K562 (cell line): ENCODE results near the gene RBM46. TPM values are rescaled to one million over a fixed set of nuclear protein-coding genes. Genes with fewer than 3 reads are reported as not detected.

Source experiments
- ATAC-seq: fragments of 200-7000 bp; cut with Tn5 transposase; 3 replicates; pipeline ENCODE4 v1.9.1; 2020; ENCODE audit warnings: moderate library complexity
- BruUV-seq: library from RNA; stranded (reverse); fragments of 400-500 nt; replicated peaks from 2 replicates; lab custom pipeline; 2021; lab: Mats Ljungman, UMichigan
- CTCF ChIA-PET: fragments of 300-600 bp; formaldehyde crosslinking; extraction: SDS; loops from one replicate; lab custom pipeline; 2021; ENCODE audit warnings: low intra/inter-chr PET ratio; lab: Yijun Ruan, JAX
- POLR2A ChIA-PET: fragments of 300-600, 350-650 bp; sonication (Branson Sonifier 250); formaldehyde crosslinking; extraction: SDS; loops from one replicate; lab custom pipeline; 2021; ENCODE audit warnings: antibody characterized with exemption, inconsistent platforms; lab: Yijun Ruan, JAX
- DNase-seq, 4 experiments: peaks; one replicate each; pipeline versions ENCODE4 v3.0.0 to v3.0.0-alpha.2; 2011 to 2018; ENCODE audit warnings: low spot score in 3 of 4, mixed read lengths in 3 of 4; ENCODE audit errors: extremely low read depth in 1 of 4
- FAIRE-seq: peaks from 2 replicates; lab custom pipeline; 2011; peaks lifted over from hg19 to GRCh38; lab: Jason Lieb, UNC
- H2AFZ ChIP-seq: 2 replicates; pipeline ENCODE4 v1.6.0; 2011; ENCODE audit warnings: low read depth, low read length, control low read depth, inconsistent platforms
- H3K27ac ChIP-seq: fragments of 200-600 bp; 3 replicates; pipeline ENCODE4 v1.8.0; 2011; ENCODE audit warnings: low read depth, mild to moderate bottlenecking, control low read depth, inconsistent platforms, low read length, moderate library complexity, mixed read lengths; ENCODE audit errors: extremely low read depth
- H3K27me3 ChIP-seq, 2 experiments: fragments of 300-600 bp in 1 of 2; 2 replicates in 1 of 2; 3 replicates in 1 of 2; pipeline versions ENCODE4 v1.6.0 to v1.8.0; 2011; ENCODE audit warnings: inconsistent platforms in 2 of 2, low read length in 2 of 2, mild to moderate bottlenecking in 1 of 2, mixed read lengths in 1 of 2, moderate library complexity in 1 of 2; ENCODE audit not compliant: control insufficient read depth in 2 of 2, insufficient read depth in 2 of 2
- H3K36me3 ChIP-seq: fragments of 300-600 bp; 3 replicates; pipeline ENCODE4 v1.8.0; 2011; ENCODE audit warnings: mild to moderate bottlenecking, low read length, inconsistent platforms; ENCODE audit not compliant: control insufficient read depth, insufficient read depth
- H3K4me1 ChIP-seq, 2 experiments: fragments of 200-600 bp in 1 of 2; replicated peaks in 1 of 2; 2 replicates in 1 of 2; 3 replicates in 1 of 2; pipeline versions ENCODE4 v1.5.1 to v1.8.0; 2011; ENCODE audit warnings: inconsistent platforms in 2 of 2, low read length in 2 of 2, mild to moderate bottlenecking in 1 of 2, mixed read lengths in 1 of 2, moderate library complexity in 1 of 2; ENCODE audit not compliant: control insufficient read depth in 2 of 2, insufficient read depth in 2 of 2
- H3K4me2 ChIP-seq: 2 replicates; pipeline ENCODE4 v1.6.1; 2011; ENCODE audit warnings: low read length, control low read depth, inconsistent platforms, mixed read lengths; ENCODE audit not compliant: insufficient read depth
- H3K4me3 ChIP-seq: fragments of 200-600 bp; sonication (generic), shearing (Covaris generic); 2 replicates; pipeline ENCODE4 v1.5.1; 2016; ENCODE audit warnings: control low read depth, inconsistent platforms
- H3K79me2 ChIP-seq: fragments of 200-600 bp; 3 replicates; pipeline ENCODE4 v1.8.0; 2011; ENCODE audit warnings: low read length, inconsistent platforms; ENCODE audit not compliant: control insufficient read depth, insufficient read depth
- H3K9ac ChIP-seq, 2 experiments: 2 replicates each; pipeline versions ENCODE4 v1.6.0 to v1.6.1; 2011; ENCODE audit warnings: low read depth in 2 of 2, low read length in 2 of 2, control low read depth in 1 of 2, inconsistent platforms in 1 of 2, mild to moderate bottlenecking in 1 of 2, mixed read lengths in 1 of 2; ENCODE audit not compliant: insufficient read depth in 1 of 2
- H3K9me1 ChIP-seq: one replicate; pipeline ENCODE4 v1.6.0; 2011; ENCODE audit warnings: inconsistent platforms, mild to moderate bottlenecking, low read length, moderate library complexity; ENCODE audit not compliant: control insufficient read depth, insufficient read depth
- H3K9me3 ChIP-seq: replicated peaks from 2 replicates; pipeline ENCODE4 v1.5.1; 2011; ENCODE audit warnings: low read depth, low read length, inconsistent platforms; ENCODE audit not compliant: control insufficient read depth, insufficient read depth
- H4K20me1 ChIP-seq: replicated peaks from 2 replicates; pipeline ENCODE4 v1.6.1; 2011; ENCODE audit warnings: low read length, inconsistent platforms, mixed read lengths; ENCODE audit not compliant: control insufficient read depth, insufficient read depth
- COPS2 ChIP-seq: fragments of 450-650 bp; conservative IDR thresholded peaks from 2 replicates; pipeline ENCODE4 v1.6.1; 2016; ENCODE audit warnings: mild to moderate bottlenecking, moderate library complexity
- CSDE1 ChIP-seq, 2 experiments: fragments of 450-650 bp; IDR thresholded peaks; 2 replicates each; pipeline ENCODE4 v1.6.1; 2016; ENCODE audit warnings: mild to moderate bottlenecking in 1 of 2
- HDAC8 ChIP-seq: fragments of 450-650 bp; IDR thresholded peaks from 2 replicates; pipeline ENCODE4 v1.6.1; 2016; ENCODE audit warnings: mild to moderate bottlenecking, missing genetic modification characterization, moderate library complexity, missing compliant biosample characterization
- PBX2 ChIP-seq, 2 experiments: IDR thresholded peaks in 1 of 2; conservative IDR thresholded peaks in 1 of 2; 2 replicates each; pipeline ENCODE4 v1.6.1; 2016; ENCODE audit warnings: low read depth in 2 of 2, mild to moderate bottlenecking in 1 of 2, missing compliant biosample characterization in 1 of 2, missing genetic modification characterization in 1 of 2, moderate library complexity in 1 of 2
- PRDM10 ChIP-seq: fragments of 450-650 bp; IDR thresholded peaks from 2 replicates; pipeline ENCODE4 v1.6.1; 2018; ENCODE audit not compliant: partially characterized antibody
- RFX7 ChIP-seq: fragments of 250-450 bp; sonication (Bioruptor Pico); IDR thresholded peaks from 2 replicates; pipeline ENCODE4 v1.5.1; 2021; ENCODE audit warnings: mild to moderate bottlenecking
- SIX5 ChIP-seq, 2 experiments: IDR thresholded peaks; 2 replicates each; pipeline ENCODE4 v1.6.1; 2011; ENCODE audit warnings: low read length in 2 of 2, borderline replicate concordance in 1 of 2, low read depth in 1 of 2, mild to moderate bottlenecking in 1 of 2, moderate library complexity in 1 of 2; ENCODE audit not compliant: insufficient read depth in 1 of 2
- TCF15 ChIP-seq: fragments of 250-450 bp; sonication (Bioruptor Pico); IDR thresholded peaks from 2 replicates; pipeline ENCODE4 v1.8.0; 2022; ENCODE audit warnings: moderate library complexity, mild to moderate bottlenecking, inconsistent platforms
- ZKSCAN3 ChIP-seq: fragments of 250-450 bp; sonication (Bioruptor Pico); IDR thresholded peaks from 2 replicates; pipeline ENCODE4 v1.4.0; 2020
- ZNF134 ChIP-seq: fragments of 250-450 bp; sonication (Bioruptor Pico); conservative IDR thresholded peaks from 2 replicates; pipeline ENCODE4 v1.4.0; 2020
- ZNF140 ChIP-seq: fragments of 250-450 bp; sonication (Bioruptor Pico); IDR thresholded peaks from 2 replicates; pipeline ENCODE4 v1.8.0; 2021; ENCODE audit warnings: moderate library complexity, mild to moderate bottlenecking, inconsistent platforms
- ZNF197 ChIP-seq: fragments of 200-800 bp; sonication (Bioruptor generic); IDR thresholded peaks from 2 replicates; pipeline ENCODE4 v1.6.1; 2016; ENCODE audit warnings: low read depth, missing genetic modification characterization, missing compliant biosample characterization
- WGBS: fragments of 100-300 bp; shearing (Covaris generic); methylation state at CpG from one replicate; pipeline ENCODE4 v1.1.6; 2016; ENCODE audit warnings: low coverage, mixed read lengths; ENCODE audit not compliant: insufficient coverage; ENCODE audit errors: missing lambda C conversion rate; 5-methylcytosine and 5-hydroxymethylcytosine counted together
- in situ Hi-C: fragments of 300-500 bp; cut with MboI; formaldehyde crosslinking; loops from 4 replicates; pipeline ENCODE4 v1.15.0; 2018; ENCODE audit warnings: inconsistent platforms, mixed read lengths
- intact Hi-C: fragments of 100-400 bp; cut with micrococcal nuclease; formaldehyde crosslinking; loops from 2 replicates; pipeline ENCODE4 v1.14.2; 2022
- polyA plus RNA-seq, 8 experiments: library from polyadenylated mRNA; depleted of rRNA in 4 of 8; stranded (reverse) in 5 of 8; unstranded in 3 of 8; fragments of >200 nt; fragmentation: Nextera tagmentation in 2 of 8; fragmentation: Illumina TruSeq in 1 of 8; extraction: Ambion mirVana in 2 of 8; extraction: Trizol in 1 of 8; gene quantifications; 2 replicates each; pipeline versions ENCODE4 v1.2.1 to v1.2.3, GENCODE V29; 2011 to 2014; ENCODE audit warnings: inconsistent platforms in 1 of 8, missing spikeins in 1 of 8
- total RNA-seq, 7 experiments: library from RNA; depleted of rRNA in 6 of 7; stranded (reverse); fragments of >200 nt in 6 of 7; fragmentation: Illumina TruSeq in 2 of 7; extraction: Trizol in 2 of 7; gene quantifications; 2 replicates each; pipeline versions ENCODE4 v1.2.1 to v1.2.3, GENCODE V29; 2011 to 2021; ENCODE audit warnings: low replicate concordance in 1 of 7
- TF ChIP-seq, protein P1 (sequence below): fragments of 450-650 bp; IDR thresholded peaks from 2 replicates; pipeline ENCODE4 v1.6.1; 2016; ENCODE audit warnings: missing biosample characterization, missing genetic modification characterization
- TF ChIP-seq, protein P2 (sequence below): sonication (generic); formaldehyde crosslinking; IDR thresholded peaks from 2 replicates; pipeline ENCODE4 v1.8.0; 2023; ENCODE audit warnings: mild to moderate bottlenecking, missing genetic modification reagents

Gene RBM46
- total and polyA plus RNA-seq, 9 of the 15 experiments (the other 6 are each of a cell fraction or from before 2014, with no cell fraction given): 0.04 TPM; not detected in 8

GRCh38 chr4:154732669-154733068 lies 48.4 kb upstream of the RBM46 start:
- no peaks in the 10 kb centered on the region for H3K4me1 ChIP-seq
- TF ChIP-seq CSDE1 (IDR thresholded peaks at IDR 0.05) (no peak), ZNF134 (CRISPR knock-in tag) (no peak), RFX7 (CRISPR knock-in tag) (no peak), PBX2 (CRISPR knock-in tag; IDR thresholded peaks at IDR 0.05; ENCODE audit: low read depth) (no peak), PBX2 (tag; conservative IDR thresholded peaks at IDR 0.05; ENCODE audit: low read depth) (no peak), SIX5 (IDR thresholded peaks at IDR 0.05; ENCODE audit: borderline replicate concordance in 1 of 2, insufficient read depth in 1 of 2, low read depth in 1 of 2, low read length in 2 of 2) (no peak), PRDM10 (no peak), ZKSCAN3 (CRISPR knock-in tag) (no peak), TCF15 (CRISPR knock-in tag) (no peak), ZNF197 (CRISPR knock-in tag) (no peak), ZNF140 (CRISPR knock-in tag) (no peak), COPS2 (no peak), HDAC8 (tag) (no peak)
- TF ChIP-seq, protein P1, sequence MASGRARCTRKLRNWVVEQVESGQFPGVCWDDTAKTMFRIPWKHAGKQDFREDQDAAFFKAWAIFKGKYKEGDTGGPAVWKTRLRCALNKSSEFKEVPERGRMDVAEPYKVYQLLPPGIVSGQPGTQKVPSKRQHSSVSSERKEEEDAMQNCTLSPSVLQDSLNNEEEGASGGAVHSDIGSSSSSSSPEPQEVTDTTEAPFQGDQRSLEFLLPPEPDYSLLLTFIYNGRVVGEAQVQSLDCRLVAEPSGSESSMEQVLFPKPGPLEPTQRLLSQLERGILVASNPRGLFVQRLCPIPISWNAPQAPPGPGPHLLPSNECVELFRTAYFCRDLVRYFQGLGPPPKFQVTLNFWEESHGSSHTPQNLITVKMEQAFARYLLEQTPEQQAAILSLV (tag): no peak
- TF ChIP-seq, protein P2, sequence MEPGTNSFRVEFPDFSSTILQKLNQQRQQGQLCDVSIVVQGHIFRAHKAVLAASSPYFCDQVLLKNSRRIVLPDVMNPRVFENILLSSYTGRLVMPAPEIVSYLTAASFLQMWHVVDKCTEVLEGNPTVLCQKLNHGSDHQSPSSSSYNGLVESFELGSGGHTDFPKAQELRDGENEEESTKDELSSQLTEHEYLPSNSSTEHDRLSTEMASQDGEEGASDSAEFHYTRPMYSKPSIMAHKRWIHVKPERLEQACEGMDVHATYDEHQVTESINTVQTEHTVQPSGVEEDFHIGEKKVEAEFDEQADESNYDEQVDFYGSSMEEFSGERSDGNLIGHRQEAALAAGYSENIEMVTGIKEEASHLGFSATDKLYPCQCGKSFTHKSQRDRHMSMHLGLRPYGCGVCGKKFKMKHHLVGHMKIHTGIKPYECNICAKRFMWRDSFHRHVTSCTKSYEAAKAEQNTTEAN (CRISPR knock-in tag): no peak

More at GRCh38 chr4:154732669-154733068, 48.4 kb upstream of the RBM46 start:
- ChIA-PET CTCF (no interaction called here), POLR2A (no interaction called here)
- H3K9ac ChIP-seq: no peak overlapping the region
- ATAC-seq: no peak
- H3K4me2 ChIP-seq: no peak overlapping the region
- H3K27ac ChIP-seq: no peak overlapping the region
- intact Hi-C loops: no loop called here
- H3K79me2 ChIP-seq: no peaks in the 10 kb centered on the region
- 1% methylated on average over 4 of the region's 4 CpGs for WGBS
- no peaks in the 10 kb centered on the region for H3K27me3 ChIP-seq
- no peaks in the 10 kb centered on the region for H3K9me3 ChIP-seq
- no peaks in the 10 kb centered on the region for H3K36me3 ChIP-seq
- no peak for FAIRE-seq
- no peak overlapping the region for H2AFZ ChIP-seq
- H4K20me1 ChIP-seq: no peaks in the 10 kb centered on the region
- no TSS peak for BruUV-seq
- H3K9me1 ChIP-seq: no peaks in the 10 kb centered on the region
- in situ Hi-C loops: no loop called here
- no peak overlapping the region for H3K4me3 ChIP-seq
- no peak for DNase-seq
